DND-41 (cell line): ENCODE results near the gene LAMB2.

Experiments
- EZH2 ChIP-seq: IDR thresholded peaks from 3 replicates; pipeline ENCODE4 v1.6.1; 2012; ENCODE audit warnings: borderline replicate concordance, low read depth, mild to moderate bottlenecking, moderate library complexity, low read length, inconsistent platforms; ENCODE audit not compliant: severe bottlenecking
- TF ChIP-seq, protein P1 (sequence below): IDR thresholded peaks from 2 replicates; pipeline ENCODE4 v1.5.1; 2012; ENCODE audit warnings: borderline replicate concordance, low read length, moderate library complexity, mild to moderate bottlenecking; ENCODE audit not compliant: poor library complexity, severe bottlenecking; ENCODE audit errors: extremely low read depth

GRCh38 chr3:49119036-49119435, 13.8 kb downstream of the LAMB2 start:
- TF ChIP-seq, protein P1, sequence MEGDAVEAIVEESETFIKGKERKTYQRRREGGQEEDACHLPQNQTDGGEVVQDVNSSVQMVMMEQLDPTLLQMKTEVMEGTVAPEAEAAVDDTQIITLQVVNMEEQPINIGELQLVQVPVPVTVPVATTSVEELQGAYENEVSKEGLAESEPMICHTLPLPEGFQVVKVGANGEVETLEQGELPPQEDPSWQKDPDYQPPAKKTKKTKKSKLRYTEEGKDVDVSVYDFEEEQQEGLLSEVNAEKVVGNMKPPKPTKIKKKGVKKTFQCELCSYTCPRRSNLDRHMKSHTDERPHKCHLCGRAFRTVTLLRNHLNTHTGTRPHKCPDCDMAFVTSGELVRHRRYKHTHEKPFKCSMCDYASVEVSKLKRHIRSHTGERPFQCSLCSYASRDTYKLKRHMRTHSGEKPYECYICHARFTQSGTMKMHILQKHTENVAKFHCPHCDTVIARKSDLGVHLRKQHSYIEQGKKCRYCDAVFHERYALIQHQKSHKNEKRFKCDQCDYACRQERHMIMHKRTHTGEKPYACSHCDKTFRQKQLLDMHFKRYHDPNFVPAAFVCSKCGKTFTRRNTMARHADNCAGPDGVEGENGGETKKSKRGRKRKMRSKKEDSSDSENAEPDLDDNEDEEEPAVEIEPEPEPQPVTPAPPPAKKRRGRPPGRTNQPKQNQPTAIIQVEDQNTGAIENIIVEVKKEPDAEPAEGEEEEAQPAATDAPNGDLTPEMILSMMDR: no peak
- TF ChIP-seq EZH2: no peak
